Neutrophil (primary cell): Measurements from ENCODE around the gene PRR29.

Experiments
- H3K27ac ChIP-seq: fragments of 200-600 bp; sonication (generic); 2 replicates; pipeline ENCODE4 v1.5.1; 2016; ENCODE audit warnings: mild to moderate bottlenecking, moderate library complexity
- H3K27me3 ChIP-seq: fragments of 200-600 bp; sonication (generic); 2 replicates; pipeline ENCODE4 v1.6.0; 2016; ENCODE audit warnings: mild to moderate bottlenecking
- H3K36me3 ChIP-seq: fragments of 200-600 bp; sonication (generic); 2 replicates; pipeline ENCODE4 v1.5.1; 2017
- H3K4me1 ChIP-seq, 2 experiments: fragments of 200-600 bp in 1 of 2; sonication (generic) in 1 of 2; 1 replicate in 1 of 2; 2 replicates in 1 of 2; pipeline versions ENCODE4 v1.5.1 to v1.6.1; 2013 to 2016; ENCODE audit warnings: low read depth in 1 of 2, low read length in 1 of 2, mild to moderate bottlenecking in 1 of 2, moderate library complexity in 1 of 2; ENCODE audit not compliant: control insufficient read depth in 1 of 2, insufficient read depth in 1 of 2
- H3K4me3 ChIP-seq, 2 experiments: fragments of 200-600 bp in 1 of 2; sonication (generic) in 1 of 2; 1 replicate in 1 of 2; 2 replicates in 1 of 2; pipeline ENCODE4 v1.5.1; 2013 to 2016; ENCODE audit warnings: low read depth in 1 of 2, low read length in 1 of 2, mild to moderate bottlenecking in 1 of 2, moderate library complexity in 1 of 2
- H3K9me3 ChIP-seq: fragments of 200-600 bp; sonication (generic); 2 replicates; pipeline ENCODE4 v1.5.1; 2016
- TF ChIP-seq, protein P1 (sequence below): fragments of 200-600 bp; sonication (generic); IDR thresholded peaks from 2 replicates; pipeline ENCODE4 v1.5.1; 2016; ENCODE audit warnings: antibody characterized with exemption

PRR29 gene

DNA sequence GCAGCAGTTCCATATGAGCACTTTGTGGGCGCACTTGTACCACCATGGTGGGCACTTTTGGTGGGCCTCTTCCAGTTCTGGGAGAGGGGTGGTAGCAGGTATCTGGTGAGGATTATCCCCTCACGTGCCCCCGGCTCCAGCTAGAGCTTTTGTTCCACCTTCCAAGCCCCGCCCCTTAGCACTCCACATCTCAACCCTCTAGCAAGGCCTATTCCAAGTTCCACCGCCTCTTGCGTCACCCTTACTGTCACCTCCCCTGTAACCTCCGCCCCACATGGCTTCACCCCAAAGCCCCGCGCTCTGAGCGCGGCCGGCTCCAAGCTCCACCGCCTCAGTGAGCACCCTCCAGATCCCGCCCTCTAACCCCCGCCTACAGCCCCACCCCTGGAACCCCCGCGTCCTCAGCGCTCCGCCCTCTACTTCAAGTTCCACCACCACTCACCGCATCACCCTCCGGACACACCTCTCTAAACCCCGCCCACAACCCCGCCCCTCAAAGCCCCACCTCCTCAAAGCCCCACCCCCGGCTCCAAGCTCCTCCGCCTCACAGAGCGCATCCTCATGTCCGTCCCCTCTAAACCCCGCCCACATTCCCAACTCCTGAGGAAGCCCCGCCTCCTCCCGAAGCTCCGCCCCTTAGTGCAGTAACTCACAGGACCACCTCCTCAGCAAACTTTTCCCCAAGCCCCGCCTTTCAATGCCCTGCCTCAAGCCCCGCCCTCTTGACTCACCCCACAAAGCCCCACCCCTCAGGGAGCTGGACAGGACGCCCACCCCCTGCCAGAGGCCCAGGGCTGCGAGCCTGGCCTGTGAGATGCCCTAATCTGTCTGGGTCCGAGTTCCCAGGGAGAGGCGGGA lies 36.6 kb upstream of the PRR29 start:
- no peaks in the 10 kb centered on the region for H3K9me3 ChIP-seq
- H3K4me3 ChIP-seq: peak overlapping the region in 1 of 2 experiments; percentile 7
- H3K27me3 ChIP-seq: peaks cover 4% of the 10 kb centered on the region
- no peaks in the 10 kb centered on the region for H3K36me3 ChIP-seq
- no peak overlapping the region for H3K27ac ChIP-seq
- H3K4me1 ChIP-seq: peaks cover 9% of the 10 kb centered on the region in 2 experiments
- TF ChIP-seq, protein P1, sequence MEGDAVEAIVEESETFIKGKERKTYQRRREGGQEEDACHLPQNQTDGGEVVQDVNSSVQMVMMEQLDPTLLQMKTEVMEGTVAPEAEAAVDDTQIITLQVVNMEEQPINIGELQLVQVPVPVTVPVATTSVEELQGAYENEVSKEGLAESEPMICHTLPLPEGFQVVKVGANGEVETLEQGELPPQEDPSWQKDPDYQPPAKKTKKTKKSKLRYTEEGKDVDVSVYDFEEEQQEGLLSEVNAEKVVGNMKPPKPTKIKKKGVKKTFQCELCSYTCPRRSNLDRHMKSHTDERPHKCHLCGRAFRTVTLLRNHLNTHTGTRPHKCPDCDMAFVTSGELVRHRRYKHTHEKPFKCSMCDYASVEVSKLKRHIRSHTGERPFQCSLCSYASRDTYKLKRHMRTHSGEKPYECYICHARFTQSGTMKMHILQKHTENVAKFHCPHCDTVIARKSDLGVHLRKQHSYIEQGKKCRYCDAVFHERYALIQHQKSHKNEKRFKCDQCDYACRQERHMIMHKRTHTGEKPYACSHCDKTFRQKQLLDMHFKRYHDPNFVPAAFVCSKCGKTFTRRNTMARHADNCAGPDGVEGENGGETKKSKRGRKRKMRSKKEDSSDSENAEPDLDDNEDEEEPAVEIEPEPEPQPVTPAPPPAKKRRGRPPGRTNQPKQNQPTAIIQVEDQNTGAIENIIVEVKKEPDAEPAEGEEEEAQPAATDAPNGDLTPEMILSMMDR: no peak

DNA sequence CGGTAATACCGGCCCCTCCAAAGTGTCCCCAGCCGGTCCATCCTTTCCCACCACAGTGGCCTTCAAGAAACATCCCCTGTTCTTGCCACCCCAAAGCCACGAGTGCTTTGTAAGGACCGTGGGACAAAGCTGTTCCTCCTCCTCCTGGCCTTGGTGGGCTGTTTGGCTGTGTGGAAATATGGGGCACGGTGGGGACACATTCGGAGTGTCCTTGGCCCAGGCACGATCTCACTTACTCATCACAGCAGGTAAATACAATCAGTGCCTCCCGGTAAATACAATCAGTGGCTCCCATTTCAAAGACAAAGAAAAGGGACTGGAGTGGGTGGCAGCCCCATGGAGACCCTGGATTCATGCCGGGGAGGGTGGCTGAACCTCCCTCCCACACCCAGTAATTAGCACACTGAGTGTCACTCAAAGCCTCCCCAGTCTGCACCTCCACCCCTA lies 35.8 kb upstream of the PRR29 start:
- Histone ChIP-seq H3K9me3 (no peaks in the 10 kb centered on the region), H3K27me3 (peaks cover 4% of the 10 kb centered on the region), H3K27ac (no peak overlapping the region), H3K36me3 (no peaks in the 10 kb centered on the region), H3K4me1 (peaks cover 9% of the 10 kb centered on the region in 2 experiments), H3K4me3 (no peak overlapping the region)
- TF ChIP-seq, protein P1: no peak

DNA sequence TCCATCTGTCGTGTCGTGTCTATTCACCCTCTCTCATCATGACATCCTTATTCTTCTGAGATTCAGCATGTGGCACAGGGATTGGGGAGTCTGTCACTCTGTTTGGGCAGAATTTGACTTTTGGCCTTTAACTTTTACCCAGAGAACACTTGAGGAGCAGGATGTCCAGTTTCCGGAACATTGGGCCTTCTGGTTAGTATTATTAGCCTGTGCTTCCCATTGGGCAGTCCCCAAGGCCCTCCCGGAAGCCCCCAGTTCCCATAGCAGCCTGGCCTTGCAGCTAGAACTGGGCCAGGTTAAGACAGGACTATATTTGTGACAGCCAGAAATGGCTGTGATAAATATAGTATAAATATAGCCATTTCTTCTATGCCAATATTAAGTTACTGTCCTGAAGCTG lies 35.0 kb upstream of the PRR29 start:
- Histone ChIP-seq H3K9me3 (no peaks in the 10 kb centered on the region), H3K4me1 (peaks cover 9% of the 10 kb centered on the region in 2 experiments), H3K27me3 (peaks cover 4% of the 10 kb centered on the region), H3K4me3 (no peak overlapping the region), H3K36me3 (no peaks in the 10 kb centered on the region), H3K27ac (no peak overlapping the region)
- TF ChIP-seq, protein P1: no peak

DNA sequence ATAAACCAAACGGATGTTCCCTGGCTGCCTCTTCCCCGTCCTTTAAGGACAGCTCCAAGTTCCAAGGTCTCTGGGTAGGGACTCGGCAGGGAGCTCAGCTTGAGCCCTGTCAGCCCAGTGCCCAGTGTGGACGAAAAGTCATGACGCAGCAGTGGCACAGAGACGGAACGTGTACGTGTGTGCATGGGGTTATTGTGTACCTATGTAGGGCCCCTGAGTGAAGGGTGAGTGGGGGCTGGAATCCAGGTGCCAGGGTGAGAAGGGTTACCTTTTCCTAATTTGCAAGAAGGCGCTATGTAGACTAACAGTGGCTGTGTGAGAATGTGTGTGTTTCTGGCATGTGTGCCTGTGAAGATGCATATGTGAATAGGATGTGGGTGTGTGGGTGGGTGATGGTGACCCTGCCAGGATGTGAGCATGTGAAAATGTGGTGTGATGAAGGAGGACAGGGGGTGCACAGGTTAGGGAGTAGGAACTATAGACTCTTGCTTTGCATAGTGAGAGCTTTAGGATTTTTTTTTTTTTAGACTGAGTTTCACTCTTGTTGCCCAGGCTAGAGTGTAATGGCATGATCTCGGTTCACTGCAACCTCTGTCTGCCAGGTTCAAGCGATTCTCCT lies 31.4 kb upstream of the PRR29 start:
- Histone ChIP-seq H3K4me3 (no peak overlapping the region), H3K27me3 (no peaks in the 10 kb centered on the region), H3K36me3 (no peaks in the 10 kb centered on the region), H3K9me3 (no peaks in the 10 kb centered on the region), H3K27ac (no peak overlapping the region), H3K4me1 (peaks cover 0 to under 1% of the 10 kb centered on the region in 2 experiments)
- TF ChIP-seq, protein P1: no peak

DNA sequence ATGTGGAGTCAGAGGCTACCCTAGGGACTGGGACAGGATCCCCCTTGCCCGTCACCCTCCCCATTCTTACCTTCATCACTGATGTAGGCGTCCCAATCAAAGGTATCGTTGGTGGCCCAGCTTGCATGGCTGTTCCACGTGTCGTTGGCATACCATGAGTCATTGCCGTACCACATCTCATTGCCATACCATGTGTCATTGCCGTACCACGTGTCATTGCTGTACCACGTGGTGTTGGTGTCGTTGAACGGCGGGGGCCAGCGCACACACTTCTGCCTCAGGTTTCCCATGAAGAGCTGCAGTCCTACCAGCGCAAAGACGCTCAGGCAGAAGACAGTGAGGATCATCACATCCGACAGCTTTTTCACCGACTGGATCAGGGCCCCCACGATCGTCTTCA lies 30.2 kb upstream of the PRR29 start:
- Histone ChIP-seq H3K4me1 (no peaks in the 10 kb centered on the region), H3K4me3 (no peak overlapping the region), H3K27ac (no peak overlapping the region), H3K36me3 (no peaks in the 10 kb centered on the region), H3K9me3 (no peaks in the 10 kb centered on the region), H3K27me3 (no peaks in the 10 kb centered on the region)
- TF ChIP-seq, protein P1: no peak
